GM21786 (cell line): ENCODE measurements around the gene UBE2L6.

Experiments
- ATAC-seq: cut with Tn5 transposase; IDR thresholded peaks from one replicate; pipeline ENCODE4 v1.9.1; 2021; ENCODE audit not compliant: unreplicated experiment

The UBE2L6 gene

GRCh38 chr11:57530596-57531507 lies 36.6 kb downstream of the UBE2L6 start, which contains the start of gene TIMM10:
TSS of gene TIMM10 (minus strand) at chr11:57530754. CDS start at chr11:57530189, 565 bp downstream.
- peak; percentile 99 for ATAC-seq

GRCh38 chr11:57530215-57530595 lies 37.3 kb downstream of the UBE2L6 start:
- no peak for ATAC-seq

GRCh38 chr11:57529012-57529411 lies 38.5 kb downstream of the UBE2L6 start:
- no peak for ATAC-seq

GRCh38 chr11:57527056-57527631 lies 40.3 kb downstream of the UBE2L6 start:
- ATAC-seq = no peak

GRCh38 chr11:57523419-57523818 lies 44.1 kb downstream of the UBE2L6 start:
- ATAC-seq = no peak

- ATAC-seq = no peak
Observed at GRCh38 chr11:57521116-57521515, 46.4 kb downstream of the UBE2L6 start.

- no peak for ATAC-seq
Observed at GRCh38 chr11:57516061-57516443, 51.4 kb downstream of the UBE2L6 start.

GRCh38 chr11:57515332-57516060 lies 52.0 kb downstream of the UBE2L6 start, which contains the start of gene SLC43A1:
TSS of gene SLC43A1 (minus strand) at chr11:57515702. CDS start at chr11:57514111, 1,591 bp downstream.
- ATAC-seq = peak; percentile 43

- ATAC-seq = peak; percentile 41
Observed at GRCh38 chr11:57514538-57515331, 52.7 kb downstream of the UBE2L6 start.

- ATAC-seq = peak; percentile 30
Observed at GRCh38 chr11:57513911-57514537, 53.4 kb downstream of the UBE2L6 start.

- no peak for ATAC-seq
Observed at GRCh38 chr11:57513452-57513795, 54.0 kb downstream of the UBE2L6 start.

- ATAC-seq = no peak
Observed at GRCh38 chr11:57512646-57513451, 54.6 kb downstream of the UBE2L6 start.

GRCh38 chr11:57511741-57512430 lies 55.6 kb downstream of the UBE2L6 start:
- ATAC-seq = no peak

- ATAC-seq = no peak
Observed at GRCh38 chr11:57508341-57509170, 58.9 kb downstream of the UBE2L6 start.

- no peak for ATAC-seq
Observed at GRCh38 chr11:57506522-57506921, 61.0 kb downstream of the UBE2L6 start.

- no peak for ATAC-seq
Observed at GRCh38 chr11:57504511-57504910, 63.0 kb downstream of the UBE2L6 start.

- ATAC-seq = no peak
Observed at GRCh38 chr11:57502870-57503269, 64.6 kb downstream of the UBE2L6 start.

GRCh38 chr11:57502376-57502775 lies 65.1 kb downstream of the UBE2L6 start:
- no peak for ATAC-seq
